Measurements from ENCODE around the gene ZNF428. TPM values are rescaled to one million over a fixed set of nuclear protein-coding genes. Genes with fewer than 3 reads are reported as not detected.

The ZNF428 gene
- total RNA-seq, 1 donor from 2014 or later: 114 TPM

GRCh38 chr19:43616306-43616705 lies 3.1 kb downstream of the ZNF428 start:
- TF ChIP-seq CTCF (conservative IDR thresholded peaks at IDR 0.05): no peak
- Mint-ChIP-seq H3K27ac (ENCODE audit: unreplicated experiment) (no peak overlapping the region), H3K4me3 (peak overlapping the region; percentile 56)

GRCh38 chr19:43612374-43612773 lies 7.1 kb downstream of the ZNF428 start:
- Mint-ChIP-seq H3K27ac (ENCODE audit: unreplicated experiment) (no peak overlapping the region), H3K4me1 (peaks cover 19% of the 10 kb centered on the region), H3K36me3 (ENCODE audit: low read depth) (peaks cover 26% of the 10 kb centered on the region), H3K9me3 (peaks cover 5% of the 10 kb centered on the region), H3K4me3 (no peak overlapping the region), H3K27me3 (ENCODE audit: low read depth) (no peaks in the 10 kb centered on the region)
- no peak for DNase-seq (ENCODE audit: low read depth, low spot score)
- TF ChIP-seq CTCF (conservative IDR thresholded peaks at IDR 0.05): no peak

More at GRCh38 chr19:43616306-43616705, 3.1 kb downstream of the ZNF428 start:
- peaks cover 10% of the 10 kb centered on the region for H3K27me3 Mint-ChIP-seq (ENCODE audit: low read depth)
- no peak for DNase-seq (ENCODE audit: low read depth, low spot score)
- H3K36me3 Mint-ChIP-seq (ENCODE audit: low read depth): peaks cover 31% of the 10 kb centered on the region
- H3K9me3 Mint-ChIP-seq: peaks cover 7% of the 10 kb centered on the region
- H3K4me1 Mint-ChIP-seq: peaks cover 36% of the 10 kb centered on the region

GRCh38 chr19:43611788-43612187 lies 7.6 kb downstream of the ZNF428 start, which contains the start of gene SRRM5:
TSS of gene SRRM5 (plus strand) at chr19:43612088. CDS start at chr19:43612122, 34 bp downstream.
- H3K4me3 Mint-ChIP-seq: peak within 1 kb of the TSS; percentile 14
- peaks cover 29% of the 10 kb centered on the region for H3K36me3 Mint-ChIP-seq (ENCODE audit: low read depth)
- no peaks in the 10 kb centered on the region for H3K27me3 Mint-ChIP-seq (ENCODE audit: low read depth)
- no peak for DNase-seq (ENCODE audit: low read depth, low spot score)
- TF ChIP-seq CTCF (conservative IDR thresholded peaks at IDR 0.05): no peak
- H3K9me3 Mint-ChIP-seq: peaks cover 5% of the 10 kb centered on the region
- peak within 1 kb of the TSS; percentile 93 for H3K27ac Mint-ChIP-seq (ENCODE audit: unreplicated experiment)
- peaks cover 19% of the 10 kb centered on the region for H3K4me1 Mint-ChIP-seq

- peaks cover 29% of the 10 kb centered on the region for H3K36me3 Mint-ChIP-seq (ENCODE audit: low read depth)
- peak overlapping the region; percentile 93 for H3K27ac Mint-ChIP-seq (ENCODE audit: unreplicated experiment)
- TF ChIP-seq CTCF (conservative IDR thresholded peaks at IDR 0.05): no peak
- H3K9me3 Mint-ChIP-seq: peaks cover 5% of the 10 kb centered on the region
- no peaks in the 10 kb centered on the region for H3K27me3 Mint-ChIP-seq (ENCODE audit: low read depth)
- DNase-seq (ENCODE audit: low read depth, low spot score): no peak
- peak overlapping the region; percentile 31 for H3K4me3 Mint-ChIP-seq
- H3K4me1 Mint-ChIP-seq: peaks cover 9% of the 10 kb centered on the region
Observed at GRCh38 chr19:43610493-43610892, 8.9 kb downstream of the ZNF428 start.

- Mint-ChIP-seq H3K36me3 (ENCODE audit: low read depth) (peaks cover 29% of the 10 kb centered on the region), H3K4me3 (no peak overlapping the region), H3K9me3 (peaks cover 5% of the 10 kb centered on the region), H3K4me1 (peaks cover 9% of the 10 kb centered on the region), H3K27ac (ENCODE audit: unreplicated experiment) (no peak overlapping the region), H3K27me3 (ENCODE audit: low read depth) (no peaks in the 10 kb centered on the region)
- no peak for DNase-seq (ENCODE audit: low read depth, low spot score)
- no peak for TF ChIP-seq CTCF (conservative IDR thresholded peaks at IDR 0.05)
Observed at GRCh38 chr19:43609872-43610271, 9.6 kb downstream of the ZNF428 start.
